NB4 (cell line): Measurements from ENCODE around the gene SH3PXD2B.

Experiments
- POLR2A ChIP-seq: IDR thresholded peaks from 2 replicates; pipeline ENCODE4 v1.6.1; 2011; ENCODE audit warnings: mild to moderate bottlenecking; ENCODE audit not compliant: insufficient read length; ENCODE audit errors: extremely low read depth
- TF ChIP-seq, protein P1 (sequence below): IDR thresholded peaks from one replicate; pipeline ENCODE4 v1.5.1; 2012; ENCODE audit warnings: low read depth, low read length

GRCh38 chr5:172413601-172414171, 40.6 kb downstream of the SH3PXD2B start:
- TF ChIP-seq, protein P1, sequence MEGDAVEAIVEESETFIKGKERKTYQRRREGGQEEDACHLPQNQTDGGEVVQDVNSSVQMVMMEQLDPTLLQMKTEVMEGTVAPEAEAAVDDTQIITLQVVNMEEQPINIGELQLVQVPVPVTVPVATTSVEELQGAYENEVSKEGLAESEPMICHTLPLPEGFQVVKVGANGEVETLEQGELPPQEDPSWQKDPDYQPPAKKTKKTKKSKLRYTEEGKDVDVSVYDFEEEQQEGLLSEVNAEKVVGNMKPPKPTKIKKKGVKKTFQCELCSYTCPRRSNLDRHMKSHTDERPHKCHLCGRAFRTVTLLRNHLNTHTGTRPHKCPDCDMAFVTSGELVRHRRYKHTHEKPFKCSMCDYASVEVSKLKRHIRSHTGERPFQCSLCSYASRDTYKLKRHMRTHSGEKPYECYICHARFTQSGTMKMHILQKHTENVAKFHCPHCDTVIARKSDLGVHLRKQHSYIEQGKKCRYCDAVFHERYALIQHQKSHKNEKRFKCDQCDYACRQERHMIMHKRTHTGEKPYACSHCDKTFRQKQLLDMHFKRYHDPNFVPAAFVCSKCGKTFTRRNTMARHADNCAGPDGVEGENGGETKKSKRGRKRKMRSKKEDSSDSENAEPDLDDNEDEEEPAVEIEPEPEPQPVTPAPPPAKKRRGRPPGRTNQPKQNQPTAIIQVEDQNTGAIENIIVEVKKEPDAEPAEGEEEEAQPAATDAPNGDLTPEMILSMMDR, result no peak
- no peak for TF ChIP-seq POLR2A
